H1 (cell line): Measurements from ENCODE around the gene HSPA12A. TPM values are rescaled to one million over a fixed set of nuclear protein-coding genes. Genes with fewer than 3 reads are reported as not detected.

Source experiments
- CTCF ChIA-PET: fragments of 300-600 bp; sonication (Branson Sonifier 250); formaldehyde crosslinking; loops from one replicate; lab custom pipeline; 2021; ENCODE audit not compliant: partially characterized antibody; lab: Charles Lee
- POLR2A ChIA-PET: fragments of 300-600 bp; sonication (Branson Sonifier 250); formaldehyde crosslinking; loops from one replicate; lab custom pipeline; 2021; ENCODE audit warnings: inconsistent platforms; ENCODE audit not compliant: partially characterized antibody; lab: Charles Lee
- DNase-seq, 2 experiments: peaks; one replicate each; pipeline versions ENCODE4 v3.0.0 to v3.0.0-alpha.2; 2010 to 2022; ENCODE audit warnings: low spot score in 2 of 2, low read depth in 1 of 2, mixed read lengths in 1 of 2
- FAIRE-seq: peaks from 2 replicates; lab custom pipeline; 2011; peaks lifted over from hg19 to GRCh38; lab: Jason Lieb, UNC
- H2AFZ ChIP-seq: 2 replicates; pipeline ENCODE4 v1.8.1; 2012; ENCODE audit warnings: low read length, inconsistent platforms
- H2AK5ac ChIP-seq: 2 replicates; pipeline ENCODE4 v1.6.1; 2013; ENCODE audit warnings: low read depth, low read length
- H2BK120ac ChIP-seq: replicated peaks from 2 replicates; pipeline ENCODE3; 2013; ENCODE audit warnings: low read depth, low read length, inconsistent platforms
- H2BK12ac ChIP-seq: 2 replicates; pipeline ENCODE4 v1.6.1; 2013; ENCODE audit warnings: low read depth, low read length
- H2BK15ac ChIP-seq: 2 replicates; pipeline ENCODE4 v1.6.1; 2013; ENCODE audit warnings: low read length
- H2BK20ac ChIP-seq: 2 replicates; pipeline ENCODE4 v1.6.1; 2013; ENCODE audit warnings: low read length
- H2BK5ac ChIP-seq: 2 replicates; pipeline ENCODE4 v1.6.1; 2013; ENCODE audit warnings: low read depth, low read length
- H3K14ac ChIP-seq: 2 replicates; pipeline ENCODE4 v1.6.1; 2013; ENCODE audit warnings: inconsistent platforms; ENCODE audit not compliant: insufficient read length
- H3K18ac ChIP-seq: 2 replicates; pipeline ENCODE4 v1.6.1; 2013; ENCODE audit warnings: low read length; ENCODE audit errors: extremely low read depth
- H3K23ac ChIP-seq: 2 replicates; pipeline ENCODE4 v1.6.1; 2013; ENCODE audit warnings: inconsistent platforms; ENCODE audit not compliant: insufficient read length
- H3K23me2 ChIP-seq: 2 replicates; pipeline ENCODE4 v1.6.1; 2013; ENCODE audit warnings: low read depth, low read length
- H3K27ac ChIP-seq: 2 replicates; pipeline ENCODE4 v1.6.1; 2011; ENCODE audit warnings: low read depth, low read length, inconsistent platforms
- H3K27me3 ChIP-seq, 4 experiments: replicated peaks in 1 of 4; 1 replicate in 1 of 4; 2 replicates in 3 of 4; pipeline versions ENCODE4 v1.6.1 to v1.8.1; 2011 to 2013; ENCODE audit warnings: low read length in 3 of 4, mild to moderate bottlenecking in 3 of 4, inconsistent platforms in 2 of 4, mixed read lengths in 2 of 4, moderate library complexity in 1 of 4; ENCODE audit not compliant: control insufficient read depth in 3 of 4, insufficient read depth in 3 of 4; ENCODE audit errors: extremely low read depth in 1 of 4
- H3K36me3 ChIP-seq, 4 experiments: 2 replicates each; pipeline versions ENCODE4 v1.6.1 to v1.8.1; 2011 to 2013; ENCODE audit warnings: mild to moderate bottlenecking in 4 of 4, low read length in 3 of 4, moderate library complexity in 2 of 4, control low read depth in 1 of 4, inconsistent platforms in 1 of 4; ENCODE audit not compliant: insufficient read depth in 4 of 4, control insufficient read depth in 2 of 4
- H3K4ac ChIP-seq: replicated peaks from 2 replicates; pipeline ENCODE3; 2013; ENCODE audit warnings: low read length, low read depth, mixed read lengths, inconsistent platforms; ENCODE audit not compliant: insufficient read length
- H3K4me1 ChIP-seq, 4 experiments: replicated peaks in 1 of 4; 1 replicate in 1 of 4; 2 replicates in 3 of 4; pipeline versions ENCODE4 v1.6.1 to v1.8.1; 2011 to 2013; ENCODE audit warnings: low read length in 3 of 4, inconsistent platforms in 2 of 4, mixed read lengths in 1 of 4; ENCODE audit not compliant: insufficient read depth in 4 of 4, control insufficient read depth in 3 of 4
- H3K4me2 ChIP-seq, 2 experiments: 2 replicates each; pipeline versions ENCODE4 v1.6.1 to v1.8.1; 2011 to 2013; ENCODE audit warnings: low read depth in 2 of 2, low read length in 2 of 2, control low read depth in 1 of 2, inconsistent platforms in 1 of 2, mild to moderate bottlenecking in 1 of 2; ENCODE audit not compliant: insufficient read depth in 1 of 2
- H3K4me3 ChIP-seq, 4 experiments: fragments of 200-600, 300-600 bp in 1 of 4; sonication (generic), shearing (Covaris generic), sonication (Bioruptor Twin) in 1 of 4; 2 replicates each; pipeline versions ENCODE4 v1.5.1 to v1.8.1; 2011 to 2016; ENCODE audit warnings: low read length in 4 of 4, low read depth in 3 of 4, control low read depth in 2 of 4, inconsistent platforms in 2 of 4, mild to moderate bottlenecking in 2 of 4, mixed read lengths in 1 of 4, moderate library complexity in 1 of 4; ENCODE audit not compliant: insufficient read depth in 2 of 4; ENCODE audit errors: extremely low read depth in 1 of 4
- H3K56ac ChIP-seq: replicated peaks from 2 replicates; pipeline ENCODE3; 2013; ENCODE audit warnings: low read depth, mild to moderate bottlenecking, mixed read lengths, low read length, inconsistent platforms; ENCODE audit not compliant: insufficient read length
- H3K79me1 ChIP-seq: 2 replicates; pipeline ENCODE4 v1.6.1; 2013; ENCODE audit warnings: low read depth, low read length, control low read depth
- H3K79me2 ChIP-seq, 2 experiments: 2 replicates each; pipeline versions ENCODE4 v1.6.1 to v1.8.1; 2012 to 2013; ENCODE audit warnings: low read length in 2 of 2, mild to moderate bottlenecking in 2 of 2, inconsistent platforms in 1 of 2; ENCODE audit not compliant: insufficient read depth in 2 of 2, control insufficient read depth in 1 of 2
- H3K9ac ChIP-seq, 4 experiments: replicated peaks in 1 of 4; 1 replicate in 1 of 4; 2 replicates in 3 of 4; pipeline versions ENCODE4 v1.6.1 to v1.8.1; 2011 to 2013; ENCODE audit warnings: low read depth in 3 of 4, low read length in 3 of 4, control low read depth in 2 of 4, mild to moderate bottlenecking in 2 of 4, moderate library complexity in 2 of 4, inconsistent platforms in 1 of 4; ENCODE audit errors: extremely low read depth in 1 of 4
- H3K9me3 ChIP-seq, 2 experiments: 2 replicates each; pipeline versions ENCODE4 v1.6.1 to v1.8.1; 2012 to 2013; ENCODE audit warnings: mild to moderate bottlenecking in 2 of 2, moderate library complexity in 2 of 2, control low read depth in 1 of 2, inconsistent platforms in 1 of 2, low read depth in 1 of 2, low read length in 1 of 2, mixed read lengths in 1 of 2; ENCODE audit not compliant: insufficient read depth in 2 of 2
- H4K20me1 ChIP-seq, 2 experiments: replicated peaks in 1 of 2; 2 replicates each; pipeline versions ENCODE3 to v1.8.1; 2011 to 2013; ENCODE audit warnings: inconsistent platforms in 2 of 2, low read length in 2 of 2, mild to moderate bottlenecking in 1 of 2; ENCODE audit not compliant: insufficient read depth in 2 of 2, control insufficient read depth in 1 of 2
- H4K5ac ChIP-seq: 2 replicates; pipeline ENCODE4 v1.6.1; 2013; ENCODE audit warnings: low read length, low read depth, mixed read lengths, inconsistent platforms; ENCODE audit not compliant: insufficient read length
- H4K8ac ChIP-seq: 2 replicates; pipeline ENCODE4 v1.8.0; 2013; ENCODE audit warnings: mild to moderate bottlenecking, moderate library complexity, low read length, inconsistent platforms; ENCODE audit not compliant: insufficient read depth; ENCODE audit errors: extremely low read depth
- H4K91ac ChIP-seq: replicated peaks from 2 replicates; pipeline ENCODE3; 2013; ENCODE audit warnings: low read length, mixed read lengths, inconsistent platforms; ENCODE audit not compliant: insufficient read length
- EZH2 ChIP-seq: fragments of 200-600 bp; sonication (generic); IDR thresholded peaks from 2 replicates; pipeline ENCODE4 v1.7.1; 2012; ENCODE audit warnings: low read depth, mild to moderate bottlenecking, moderate library complexity, low read length, inconsistent platforms; ENCODE audit not compliant: severe bottlenecking
- SUZ12 ChIP-seq: fragments of 200-600 bp; sonication (generic); IDR thresholded peaks from 2 replicates; pipeline ENCODE4 v1.6.1; 2012; ENCODE audit warnings: mild to moderate bottlenecking, inconsistent platforms, low read length, moderate library complexity, mixed read lengths
- WGBS, 2 experiments: shearing (Covaris generic) in 1 of 2; methylation state at CpG; one replicate each; pipeline versions ENCODE4 v1.1.6 to v1.1.7; 2013 to 2015; ENCODE audit warnings: low lambda C conversion rate in 2 of 2, mixed read lengths in 2 of 2, inconsistent platforms in 1 of 2, low coverage in 1 of 2, missing lambda C conversion rate in 1 of 2; ENCODE audit not compliant: insufficient replicate concordance in 2 of 2, insufficient coverage in 1 of 2, insufficient read length in 1 of 2; ENCODE audit errors: extremely low coverage in 1 of 2, missing lambda C conversion rate in 1 of 2; 5-methylcytosine and 5-hydroxymethylcytosine counted together
- polyA plus RNA-seq, 7 experiments: library from polyadenylated mRNA; depleted of rRNA in 3 of 7; stranded (reverse) in 5 of 7; unstranded in 2 of 7; fragments of >200 nt in 5 of 7; fragments of 200-250 nt in 2 of 7; gene quantifications; 1 replicate in 5 of 7; 2 replicates in 1 of 7; 4 replicates in 1 of 7; pipeline versions ENCODE4 v1.2.1 to v1.2.3, GENCODE V29; 2011 to 2013; ENCODE audit warnings: missing spikeins in 2 of 7, mixed read lengths in 2 of 7
- total RNA-seq: library from RNA; stranded (reverse); fragmentation: NEBNext Ultra II Directional; extraction: Animal tissue kit (Norgen Biotek cat#: 25700); gene quantifications from 2 replicates; pipeline ENCODE4 v1.2.1, GENCODE V29; 2021

HSPA12A gene
- total and polyA plus RNA-seq, 2 of the 8 experiments (the other 6 are each of a cell fraction or from before 2014, with no cell fraction given), result 3.1 to 6.9 TPM

GRCh38 chr10:116707981-116708380, 34.4 kb downstream of the HSPA12A start:
- no peak overlapping the region for H2BK15ac ChIP-seq
- H3K4me1 ChIP-seq, result peaks cover 4 to 14% (median 10%) of the 10 kb centered on the region in 4 experiments
- H2BK20ac ChIP-seq, result 0 out of 2 replicates have a peak overlapping the region, but pooled peaks have one; percentile 88
- H3K27ac ChIP-seq, result no peak overlapping the region
- H2BK12ac ChIP-seq, result peak overlapping the region; percentile 84; the same call in 1 of the 2 replicates
- H3K23ac ChIP-seq, result no peak overlapping the region
- H3K4me3 ChIP-seq, result no peak overlapping the region
- H3K27me3 ChIP-seq, result no peaks in the 10 kb centered on the region
- no peak overlapping the region for H3K14ac ChIP-seq
- H3K36me3 ChIP-seq, result no peaks in the 10 kb centered on the region
- H3K18ac ChIP-seq, result peak overlapping the region; percentile 19; the same call in 1 of the 2 replicates
- no peak overlapping the region for H2AK5ac ChIP-seq
- WGBS, 2 experiments, result 94% methylated on average over 14 of the region's 14 CpGs; no CpG with 5 or more reads in 1 of the 2 experiments
- no peak overlapping the region for H3K4ac ChIP-seq
- DNase-seq (no peak), FAIRE-seq (no peak)
- H4K5ac ChIP-seq, result no peak overlapping the region
- ChIA-PET CTCF (interaction anchor here (0.8 to 1.2 kb wide), 5 partner anchors 15 to 460 kb away, joined by 3 to 9 read pairs (median 3); no protein-coding TSS in a partner anchor), POLR2A (no interaction called here)
- no peak overlapping the region for H4K91ac ChIP-seq
- H4K20me1 ChIP-seq, result no peaks in the 10 kb centered on the region
- no peak overlapping the region for H3K56ac ChIP-seq
- no peak overlapping the region for H2AFZ ChIP-seq
- no peak overlapping the region for H2BK120ac ChIP-seq
- no peak overlapping the region for H3K9ac ChIP-seq
- no peak overlapping the region for H2BK5ac ChIP-seq
- no peak overlapping the region for H4K8ac ChIP-seq
- H3K23me2 ChIP-seq, result no peaks in the 10 kb centered on the region
- H3K9me3 ChIP-seq, result no peaks in the 10 kb centered on the region
- no peak overlapping the region for H3K4me2 ChIP-seq
- no peaks in the 10 kb centered on the region for H3K79me1 ChIP-seq
- no peaks in the 10 kb centered on the region for H3K79me2 ChIP-seq
- no peak for TF ChIP-seq SUZ12
- TF ChIP-seq EZH2, result no peak
